H1 (cell line): Measurements from ENCODE around the gene TFB1M. TPM values are rescaled to one million over a fixed set of nuclear protein-coding genes. Genes with fewer than 3 reads are reported as not detected.

ENCODE experiments used
- CTCF ChIA-PET: fragments of 300-600 bp; sonication (Branson Sonifier 250); formaldehyde crosslinking; loops from one replicate; lab custom pipeline; 2021; ENCODE audit not compliant: partially characterized antibody; lab: Charles Lee
- POLR2A ChIA-PET: fragments of 300-600 bp; sonication (Branson Sonifier 250); formaldehyde crosslinking; loops from one replicate; lab custom pipeline; 2021; ENCODE audit warnings: inconsistent platforms; ENCODE audit not compliant: partially characterized antibody; lab: Charles Lee
- DNase-seq, 2 experiments: peaks; one replicate each; pipeline versions ENCODE4 v3.0.0 to v3.0.0-alpha.2; 2010 to 2022; ENCODE audit warnings: low spot score in 2 of 2, low read depth in 1 of 2, mixed read lengths in 1 of 2
- FAIRE-seq: peaks from 2 replicates; lab custom pipeline; 2011; peaks lifted over from hg19 to GRCh38; lab: Jason Lieb, UNC
- H2AFZ ChIP-seq: 2 replicates; pipeline ENCODE4 v1.8.1; 2012; ENCODE audit warnings: low read length, inconsistent platforms
- H2AK5ac ChIP-seq: 2 replicates; pipeline ENCODE4 v1.6.1; 2013; ENCODE audit warnings: low read depth, low read length
- H2BK120ac ChIP-seq: replicated peaks from 2 replicates; pipeline ENCODE3; 2013; ENCODE audit warnings: low read depth, low read length, inconsistent platforms
- H2BK12ac ChIP-seq: 2 replicates; pipeline ENCODE4 v1.6.1; 2013; ENCODE audit warnings: low read depth, low read length
- H2BK15ac ChIP-seq: 2 replicates; pipeline ENCODE4 v1.6.1; 2013; ENCODE audit warnings: low read length
- H2BK20ac ChIP-seq: 2 replicates; pipeline ENCODE4 v1.6.1; 2013; ENCODE audit warnings: low read length
- H2BK5ac ChIP-seq: 2 replicates; pipeline ENCODE4 v1.6.1; 2013; ENCODE audit warnings: low read depth, low read length
- H3K14ac ChIP-seq: 2 replicates; pipeline ENCODE4 v1.6.1; 2013; ENCODE audit warnings: inconsistent platforms; ENCODE audit not compliant: insufficient read length
- H3K18ac ChIP-seq: 2 replicates; pipeline ENCODE4 v1.6.1; 2013; ENCODE audit warnings: low read length; ENCODE audit errors: extremely low read depth
- H3K23ac ChIP-seq: 2 replicates; pipeline ENCODE4 v1.6.1; 2013; ENCODE audit warnings: inconsistent platforms; ENCODE audit not compliant: insufficient read length
- H3K23me2 ChIP-seq: 2 replicates; pipeline ENCODE4 v1.6.1; 2013; ENCODE audit warnings: low read depth, low read length
- H3K27ac ChIP-seq: 2 replicates; pipeline ENCODE4 v1.6.1; 2011; ENCODE audit warnings: low read depth, low read length, inconsistent platforms
- H3K27me3 ChIP-seq, 4 experiments: replicated peaks in 1 of 4; 1 replicate in 1 of 4; 2 replicates in 3 of 4; pipeline versions ENCODE4 v1.6.1 to v1.8.1; 2011 to 2013; ENCODE audit warnings: low read length in 3 of 4, mild to moderate bottlenecking in 3 of 4, inconsistent platforms in 2 of 4, mixed read lengths in 2 of 4, moderate library complexity in 1 of 4; ENCODE audit not compliant: control insufficient read depth in 3 of 4, insufficient read depth in 3 of 4; ENCODE audit errors: extremely low read depth in 1 of 4
- H3K36me3 ChIP-seq, 4 experiments: 2 replicates each; pipeline versions ENCODE4 v1.6.1 to v1.8.1; 2011 to 2013; ENCODE audit warnings: mild to moderate bottlenecking in 4 of 4, low read length in 3 of 4, moderate library complexity in 2 of 4, control low read depth in 1 of 4, inconsistent platforms in 1 of 4; ENCODE audit not compliant: insufficient read depth in 4 of 4, control insufficient read depth in 2 of 4
- H3K4ac ChIP-seq: replicated peaks from 2 replicates; pipeline ENCODE3; 2013; ENCODE audit warnings: low read length, low read depth, mixed read lengths, inconsistent platforms; ENCODE audit not compliant: insufficient read length
- H3K4me1 ChIP-seq, 4 experiments: replicated peaks in 1 of 4; 1 replicate in 1 of 4; 2 replicates in 3 of 4; pipeline versions ENCODE4 v1.6.1 to v1.8.1; 2011 to 2013; ENCODE audit warnings: low read length in 3 of 4, inconsistent platforms in 2 of 4, mixed read lengths in 1 of 4; ENCODE audit not compliant: insufficient read depth in 4 of 4, control insufficient read depth in 3 of 4
- H3K4me2 ChIP-seq, 2 experiments: 2 replicates each; pipeline versions ENCODE4 v1.6.1 to v1.8.1; 2011 to 2013; ENCODE audit warnings: low read depth in 2 of 2, low read length in 2 of 2, control low read depth in 1 of 2, inconsistent platforms in 1 of 2, mild to moderate bottlenecking in 1 of 2; ENCODE audit not compliant: insufficient read depth in 1 of 2
- H3K4me3 ChIP-seq, 4 experiments: fragments of 200-600, 300-600 bp in 1 of 4; sonication (generic), shearing (Covaris generic), sonication (Bioruptor Twin) in 1 of 4; 2 replicates each; pipeline versions ENCODE4 v1.5.1 to v1.8.1; 2011 to 2016; ENCODE audit warnings: low read length in 4 of 4, low read depth in 3 of 4, control low read depth in 2 of 4, inconsistent platforms in 2 of 4, mild to moderate bottlenecking in 2 of 4, mixed read lengths in 1 of 4, moderate library complexity in 1 of 4; ENCODE audit not compliant: insufficient read depth in 2 of 4; ENCODE audit errors: extremely low read depth in 1 of 4
- H3K56ac ChIP-seq: replicated peaks from 2 replicates; pipeline ENCODE3; 2013; ENCODE audit warnings: low read depth, mild to moderate bottlenecking, mixed read lengths, low read length, inconsistent platforms; ENCODE audit not compliant: insufficient read length
- H3K79me1 ChIP-seq: 2 replicates; pipeline ENCODE4 v1.6.1; 2013; ENCODE audit warnings: low read depth, low read length, control low read depth
- H3K79me2 ChIP-seq, 2 experiments: 2 replicates each; pipeline versions ENCODE4 v1.6.1 to v1.8.1; 2012 to 2013; ENCODE audit warnings: low read length in 2 of 2, mild to moderate bottlenecking in 2 of 2, inconsistent platforms in 1 of 2; ENCODE audit not compliant: insufficient read depth in 2 of 2, control insufficient read depth in 1 of 2
- H3K9ac ChIP-seq, 4 experiments: replicated peaks in 1 of 4; 1 replicate in 1 of 4; 2 replicates in 3 of 4; pipeline versions ENCODE4 v1.6.1 to v1.8.1; 2011 to 2013; ENCODE audit warnings: low read depth in 3 of 4, low read length in 3 of 4, control low read depth in 2 of 4, mild to moderate bottlenecking in 2 of 4, moderate library complexity in 2 of 4, inconsistent platforms in 1 of 4; ENCODE audit errors: extremely low read depth in 1 of 4
- H3K9me3 ChIP-seq, 2 experiments: 2 replicates each; pipeline versions ENCODE4 v1.6.1 to v1.8.1; 2012 to 2013; ENCODE audit warnings: mild to moderate bottlenecking in 2 of 2, moderate library complexity in 2 of 2, control low read depth in 1 of 2, inconsistent platforms in 1 of 2, low read depth in 1 of 2, low read length in 1 of 2, mixed read lengths in 1 of 2; ENCODE audit not compliant: insufficient read depth in 2 of 2
- H4K20me1 ChIP-seq, 2 experiments: replicated peaks in 1 of 2; 2 replicates each; pipeline versions ENCODE3 to v1.8.1; 2011 to 2013; ENCODE audit warnings: inconsistent platforms in 2 of 2, low read length in 2 of 2, mild to moderate bottlenecking in 1 of 2; ENCODE audit not compliant: insufficient read depth in 2 of 2, control insufficient read depth in 1 of 2
- H4K5ac ChIP-seq: 2 replicates; pipeline ENCODE4 v1.6.1; 2013; ENCODE audit warnings: low read length, low read depth, mixed read lengths, inconsistent platforms; ENCODE audit not compliant: insufficient read length
- H4K8ac ChIP-seq: 2 replicates; pipeline ENCODE4 v1.8.0; 2013; ENCODE audit warnings: mild to moderate bottlenecking, moderate library complexity, low read length, inconsistent platforms; ENCODE audit not compliant: insufficient read depth; ENCODE audit errors: extremely low read depth
- H4K91ac ChIP-seq: replicated peaks from 2 replicates; pipeline ENCODE3; 2013; ENCODE audit warnings: low read length, mixed read lengths, inconsistent platforms; ENCODE audit not compliant: insufficient read length
- CBX5 ChIP-seq: fragments of 300-800, 300-1000 bp; sonication (generic); IDR thresholded peaks from 2 replicates; pipeline ENCODE4 v1.7.1; 2016; ENCODE audit warnings: antibody characterized with exemption, low read length, low read depth
- JUN ChIP-seq: IDR thresholded peaks from 2 replicates; pipeline ENCODE4 v1.6.1; 2011; ENCODE audit warnings: low read depth, mild to moderate bottlenecking, improper control_type of control experiment, low read length
- NANOG ChIP-seq: IDR thresholded peaks from 2 replicates; pipeline ENCODE4 v1.6.1; 2011; ENCODE audit warnings: low read length, low read depth, mild to moderate bottlenecking, inconsistent platforms; ENCODE audit not compliant: insufficient read depth, poor library complexity, severe bottlenecking
- NRF1 ChIP-seq: IDR thresholded peaks from 2 replicates; pipeline ENCODE4 v1.6.1; 2011; ENCODE audit warnings: mild to moderate bottlenecking, low read depth, low read length, improper control_type of control experiment
- SIN3A ChIP-seq, 2 experiments: IDR thresholded peaks in 1 of 2; conservative IDR thresholded peaks in 1 of 2; 2 replicates each; pipeline ENCODE4 v1.6.1; 2011 to 2012; ENCODE audit warnings: low read length in 2 of 2, improper control_type of control experiment in 1 of 2, low read depth in 1 of 2, mild to moderate bottlenecking in 1 of 2
- SIX5 ChIP-seq: IDR thresholded peaks from 2 replicates; pipeline ENCODE4 v1.6.1; 2011; ENCODE audit warnings: mild to moderate bottlenecking, low read depth, low read length
- polyA plus RNA-seq, 7 experiments: library from polyadenylated mRNA; depleted of rRNA in 3 of 7; stranded (reverse) in 5 of 7; unstranded in 2 of 7; fragments of >200 nt in 5 of 7; fragments of 200-250 nt in 2 of 7; gene quantifications; 1 replicate in 5 of 7; 2 replicates in 1 of 7; 4 replicates in 1 of 7; pipeline versions ENCODE4 v1.2.1 to v1.2.3, GENCODE V29; 2011 to 2013; ENCODE audit warnings: missing spikeins in 2 of 7, mixed read lengths in 2 of 7
- total RNA-seq: library from RNA; stranded (reverse); fragmentation: NEBNext Ultra II Directional; extraction: Animal tissue kit (Norgen Biotek cat#: 25700); gene quantifications from 2 replicates; pipeline ENCODE4 v1.2.1, GENCODE V29; 2021

TFB1M gene
- total and polyA plus RNA-seq, 2 of the 8 experiments (the other 6 are each of a cell fraction or from before 2014, with no cell fraction given), result 28.2 to 49.4 TPM

- no peak overlapping the region for H3K56ac ChIP-seq
- ChIA-PET POLR2A (no interaction called here), CTCF (interaction anchor here (1.6 to 1.7 kb wide), 3 partner anchors 9 to 403 kb away, joined by 4 to 8 read pairs (median 4); no protein-coding TSS in a partner anchor)
- H3K23ac ChIP-seq, result no peak overlapping the region
- H3K4me2 ChIP-seq, result no peak overlapping the region
- no peak overlapping the region for H2BK12ac ChIP-seq
- H3K27ac ChIP-seq, result no peak overlapping the region
- no peak overlapping the region for H2BK15ac ChIP-seq
- no peak overlapping the region for H2BK120ac ChIP-seq
- H4K5ac ChIP-seq, result no peak overlapping the region
- no peak overlapping the region for H3K9ac ChIP-seq
- peaks cover 0 to 4% of the 10 kb centered on the region in 2 experiments; a peak in 2 of 4 replicates for H3K9me3 ChIP-seq
- H2BK5ac ChIP-seq, result no peak overlapping the region
- H2BK20ac ChIP-seq, result no peak overlapping the region
- H3K14ac ChIP-seq, result no peak overlapping the region
- FAIRE-seq (no peak), DNase-seq (no peak)
- H2AFZ ChIP-seq, result no peak overlapping the region
- H3K18ac ChIP-seq, result no peak overlapping the region
- H3K4me3 ChIP-seq, result no peak overlapping the region
- H2AK5ac ChIP-seq, result no peak overlapping the region
- TF ChIP-seq SIN3A (conservative IDR thresholded peaks at IDR 0.05 in 1 of 2, IDR thresholded peaks at IDR 0.05 in 1 of 2; ENCODE audit: low read depth in 1 of 2, low read length in 2 of 2), result no peak
- TF ChIP-seq NRF1, result no peak
- no peak for TF ChIP-seq JUN
- TF ChIP-seq SIX5, result no peak
- TF ChIP-seq NANOG, result no peak
- TF ChIP-seq CBX5, result no peak
- H3K36me3 ChIP-seq, result peaks cover 0 to 29% (median 6%) of the 10 kb centered on the region in 4 experiments; a peak in 5 of 8 replicates
- no peak overlapping the region for H3K4ac ChIP-seq
- no peak overlapping the region for H4K8ac ChIP-seq
- H3K4me1 ChIP-seq, result peaks cover 2 to 6% (median 3%) of the 10 kb centered on the region in 4 experiments; a peak in 4 of 7 replicates
- H4K91ac ChIP-seq, result no peak overlapping the region
- H4K20me1 ChIP-seq, result no peaks in the 10 kb centered on the region
- no peaks in the 10 kb centered on the region; a peak in 1 of 4 replicates for H3K79me2 ChIP-seq
- no peaks in the 10 kb centered on the region for H3K27me3 ChIP-seq
- peaks cover 3% of the 10 kb centered on the region; the same call in 1 of the 2 replicates for H3K79me1 ChIP-seq
- no peaks in the 10 kb centered on the region for H3K23me2 ChIP-seq
Measured at GRCh38 chr6:155271145-155271544, 43.1 kb downstream of the TFB1M start.
